ENCODE data around the gene CRADD. TPM values are rescaled to one million over a fixed set of nuclear protein-coding genes. Genes with fewer than 3 reads are reported as not detected.
"Not testable (repeated sequence)": the region's sequence is repeated elsewhere in the genome, so short reads cannot be mapped to it uniquely, and the experiment has no call there.

CRADD gene
- total RNA-seq, 6 donors from 2014 or later: 13.7 to 40.7 (median 29.0) TPM

- Histone ChIP-seq H3K27me3 (no peaks in the 10 kb centered on the region), H3K36me3 (no peaks in the 10 kb centered on the region), H3K4me3 (no peak overlapping the region), H3K27ac (no peak overlapping the region), H3K9me3 (peaks cover 0 to 6% (median 0%) of the 10 kb centered on the region in 4 donors), H3K4me1 (no peaks in the 10 kb centered on the region)
- no peak for TF ChIP-seq CTCF (IDR thresholded peaks at IDR 0.05)
- TF ChIP-seq POLR2A (IDR thresholded peaks at IDR 0.05): no peak
- TF ChIP-seq POLR2AphosphoS5 (IDR thresholded peaks at IDR 0.05): no peak
- TF ChIP-seq EP300 (IDR thresholded peaks at IDR 0.05): no peak
- no peak for ATAC-seq (ENCODE audit: low FRiP score in 2 of 2)
- DNase-seq: no peak
- 91% methylated on average over 4 of the region's 4 CpGs for WGBS, 2 donors
Measured at GRCh38 chr12:93926237-93926636, 249.1 kb downstream of the CRADD start.

- not testable (repeated sequence) for H3K27me3 ChIP-seq; ATAC-seq (ENCODE audit: low FRiP score in 2 of 2); H3K4me1 ChIP-seq; H3K9me3 ChIP-seq; H3K36me3 ChIP-seq; DNase-seq; H3K4me3 ChIP-seq; H3K27ac ChIP-seq
- WGBS, 2 donors: 90% methylated on average over 4 of the region's 4 CpGs
Measured at GRCh38 chr12:93929081-93929480, 251.9 kb downstream of the CRADD start.

- Histone ChIP-seq H3K4me1 (no peaks in the 10 kb centered on the region), H3K27me3 (no peaks in the 10 kb centered on the region), H3K27ac (no peak overlapping the region), H3K4me3 (no peak overlapping the region), H3K9me3 (peaks cover 3 to 14% (median 11%) of the 10 kb centered on the region in 4 donors), H3K36me3 (no peaks in the 10 kb centered on the region)
- 59 to 85% methylated on average over 7 of the region's 7 CpGs for whole genome bisulfite sequencing, 2 donors
- ATAC-seq (ENCODE audit: low FRiP score in 2 of 2): no peak
- TF ChIP-seq CTCF (IDR thresholded peaks at IDR 0.05): no peak
- no peak for TF ChIP-seq EP300 (IDR thresholded peaks at IDR 0.05)
- TF ChIP-seq POLR2AphosphoS5 (IDR thresholded peaks at IDR 0.05): no peak
- TF ChIP-seq POLR2A (IDR thresholded peaks at IDR 0.05): no peak
- DNase-seq: no peak
Measured at GRCh38 chr12:93937812-93938211, 260.6 kb downstream of the CRADD start.

GRCh38 chr12:93938317-93938716 is 261.1 kb downstream of the CRADD start:
- Histone ChIP-seq H3K4me1 (no peaks in the 10 kb centered on the region), H3K27ac (no peak overlapping the region), H3K27me3 (no peaks in the 10 kb centered on the region), H3K9me3 (peaks cover 3 to 14% (median 11%) of the 10 kb centered on the region in 4 donors), H3K4me3 (no peak overlapping the region), H3K36me3 (no peaks in the 10 kb centered on the region)
- ATAC-seq (ENCODE audit: low FRiP score in 2 of 2) (no peak), DNase-seq (no peak)
- 89% methylated on average over 3 of the region's 3 CpGs for WGBS, 2 donors
- no peak for TF ChIP-seq POLR2A (IDR thresholded peaks at IDR 0.05)
- TF ChIP-seq EP300 (IDR thresholded peaks at IDR 0.05): no peak
- no peak for TF ChIP-seq POLR2AphosphoS5 (IDR thresholded peaks at IDR 0.05)
- no peak for TF ChIP-seq CTCF (IDR thresholded peaks at IDR 0.05)

GRCh38 chr12:93938931-93939330 is 261.8 kb downstream of the CRADD start:
- H3K4me1 ChIP-seq: no peaks in the 10 kb centered on the region
- H3K4me3 ChIP-seq: no peak overlapping the region
- H3K27me3 ChIP-seq: no peaks in the 10 kb centered on the region
- H3K27ac ChIP-seq: no peak overlapping the region
- 90 to 93% methylated on average over 2 of the region's 2 CpGs for WGBS, 2 donors
- H3K36me3 ChIP-seq: no peaks in the 10 kb centered on the region
- no peak for ATAC-seq (ENCODE audit: low FRiP score in 2 of 2)
- DNase-seq: no peak
- TF ChIP-seq POLR2A (IDR thresholded peaks at IDR 0.05): no peak
- TF ChIP-seq CTCF (IDR thresholded peaks at IDR 0.05): no peak
- TF ChIP-seq EP300 (IDR thresholded peaks at IDR 0.05): no peak
- no peak for TF ChIP-seq POLR2AphosphoS5 (IDR thresholded peaks at IDR 0.05)
- H3K9me3 ChIP-seq: peaks cover 3 to 14% (median 11%) of the 10 kb centered on the region in 4 donors
